GM21390 (cell line): ENCODE results near the gene ZDHHC14.

Experiments used
- ATAC-seq: cut with Tn5 transposase; IDR thresholded peaks from one replicate; pipeline ENCODE4 v1.9.1; 2021; ENCODE audit not compliant: unreplicated experiment

Gene ZDHHC14

GRCh38 chr6:157438611-157439111 lies 57.7 kb downstream of the ZDHHC14 start:
- no peak for ATAC-seq

- no peak for ATAC-seq
These were observed 59.2 kb downstream of the ZDHHC14 start for GRCh38 chr6:157440171-157440570.

DNA sequence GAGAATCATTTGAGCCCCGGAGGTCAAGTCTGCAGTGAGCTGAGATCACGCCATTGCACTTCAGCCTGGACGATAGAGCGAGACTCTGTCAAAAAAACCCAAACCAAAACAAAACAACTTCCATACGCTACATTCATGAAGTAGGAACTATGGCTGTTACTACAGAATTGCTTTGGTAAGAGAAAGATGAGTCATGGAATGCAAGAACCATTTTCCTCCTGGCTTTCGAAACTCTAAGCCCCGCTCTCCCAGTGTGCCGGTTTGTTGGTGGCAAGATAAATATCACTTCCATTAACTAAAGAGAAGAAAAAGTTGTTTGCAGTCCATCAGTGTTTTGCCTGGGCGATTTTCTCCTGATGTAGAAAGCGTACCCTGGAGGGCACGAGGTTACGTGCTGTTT lies 61.3 kb downstream of the ZDHHC14 start:
- ATAC-seq: no peak

DNA sequence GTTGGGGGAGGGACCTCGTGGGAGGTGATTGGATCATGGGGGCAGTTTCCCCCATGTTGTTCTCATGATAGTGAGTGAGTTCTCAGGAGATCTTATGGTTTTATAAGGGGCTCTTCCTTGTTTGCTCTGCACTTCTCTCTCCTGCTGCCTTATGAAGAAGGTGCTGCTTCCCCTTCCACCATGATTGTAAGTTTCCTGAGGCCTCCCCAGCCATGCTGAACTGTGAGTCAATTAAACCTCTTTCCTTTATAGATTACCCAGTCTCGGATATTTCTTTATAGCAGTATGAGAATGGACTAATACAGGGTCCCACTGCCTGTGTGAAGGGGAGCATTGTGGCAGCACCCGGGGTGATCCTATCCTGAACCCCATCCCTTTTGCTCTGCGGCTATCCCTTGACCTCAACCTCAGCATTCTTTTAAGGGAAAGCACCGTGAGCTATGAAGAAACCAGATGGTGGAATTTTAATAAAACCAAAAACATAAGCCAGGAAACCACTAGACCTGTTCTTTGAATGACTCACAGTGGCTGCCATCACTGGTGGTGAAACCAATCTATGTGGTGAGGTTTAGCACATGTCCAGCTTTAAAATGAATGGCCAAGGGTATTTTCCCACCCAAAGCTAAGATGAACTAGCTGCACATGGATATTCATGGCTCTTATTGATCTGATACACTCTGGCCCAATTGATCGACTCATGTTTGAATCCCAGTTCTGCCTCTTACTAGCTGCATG lies 62.2 kb downstream of the ZDHHC14 start:
- peak; percentile 88 for ATAC-seq

DNA sequence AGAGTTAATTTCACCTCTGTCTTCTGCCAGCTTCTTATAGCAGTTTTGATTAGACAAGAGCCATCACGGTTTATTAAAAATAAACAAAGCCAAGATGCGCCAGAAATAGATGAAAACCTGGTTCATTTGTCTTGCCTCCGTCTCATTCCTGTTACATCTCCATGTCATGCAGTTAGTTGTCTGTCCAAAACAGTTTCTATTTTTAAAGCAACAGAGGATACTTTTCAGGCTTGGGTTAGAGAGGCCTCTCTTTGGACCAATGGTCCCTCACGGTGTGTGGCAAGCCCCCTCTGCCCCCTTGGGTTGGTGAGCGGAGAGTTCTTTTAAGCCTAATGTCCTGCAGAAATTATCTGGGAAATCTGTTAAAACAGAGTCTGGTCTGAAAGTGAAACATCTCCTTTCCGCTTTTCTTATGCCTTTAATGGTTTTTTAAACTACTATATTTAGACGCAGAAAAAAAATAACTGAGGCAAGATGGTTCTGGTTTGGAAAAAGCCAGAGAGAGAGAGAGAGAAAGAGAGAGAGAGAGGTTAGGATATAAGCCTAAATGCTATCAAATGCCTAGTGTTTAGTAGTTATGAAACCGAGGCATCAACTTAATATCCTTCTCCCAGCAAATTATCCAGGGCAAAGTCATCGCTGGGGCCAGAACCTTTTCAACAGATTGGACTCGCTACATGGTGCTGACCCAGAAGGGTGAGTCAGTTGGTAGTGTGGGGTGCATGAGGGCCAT lies 64.5 kb downstream of the ZDHHC14 start:
- no peak for ATAC-seq

GRCh38 chr6:157447735-157448134 lies 66.7 kb downstream of the ZDHHC14 start:
- ATAC-seq: no peak

DNA sequence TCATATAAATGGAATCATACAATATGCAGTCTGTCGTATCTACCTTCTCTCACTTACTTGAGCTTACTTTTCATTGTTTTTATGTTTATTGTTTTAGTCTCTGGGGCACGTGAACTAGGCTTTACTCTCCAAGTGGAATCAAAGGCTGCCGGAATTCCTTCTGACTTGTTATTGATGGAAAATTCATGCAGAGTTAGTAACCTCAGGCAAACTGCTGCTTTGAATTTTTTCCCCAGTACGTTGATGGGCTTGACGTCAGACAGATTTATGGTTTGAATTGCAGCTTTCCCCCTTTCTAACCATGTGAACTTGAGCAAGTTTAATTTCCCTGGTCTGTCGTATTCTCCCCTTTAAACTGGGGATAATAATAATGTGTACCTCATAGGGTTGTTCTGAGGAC lies 68.6 kb downstream of the ZDHHC14 start:
- ATAC-seq: no peak

GRCh38 chr6:157450931-157451742 lies 70.1 kb downstream of the ZDHHC14 start:
- ATAC-seq: no peak

- no peak for ATAC-seq
These were observed 71.1 kb downstream of the ZDHHC14 start for GRCh38 chr6:157452096-157452495.

- no peak for ATAC-seq
These were observed 72.1 kb downstream of the ZDHHC14 start for GRCh38 chr6:157453131-157453530.

- no peak for ATAC-seq
These were observed 73.0 kb downstream of the ZDHHC14 start for GRCh38 chr6:157453978-157454377.

DNA sequence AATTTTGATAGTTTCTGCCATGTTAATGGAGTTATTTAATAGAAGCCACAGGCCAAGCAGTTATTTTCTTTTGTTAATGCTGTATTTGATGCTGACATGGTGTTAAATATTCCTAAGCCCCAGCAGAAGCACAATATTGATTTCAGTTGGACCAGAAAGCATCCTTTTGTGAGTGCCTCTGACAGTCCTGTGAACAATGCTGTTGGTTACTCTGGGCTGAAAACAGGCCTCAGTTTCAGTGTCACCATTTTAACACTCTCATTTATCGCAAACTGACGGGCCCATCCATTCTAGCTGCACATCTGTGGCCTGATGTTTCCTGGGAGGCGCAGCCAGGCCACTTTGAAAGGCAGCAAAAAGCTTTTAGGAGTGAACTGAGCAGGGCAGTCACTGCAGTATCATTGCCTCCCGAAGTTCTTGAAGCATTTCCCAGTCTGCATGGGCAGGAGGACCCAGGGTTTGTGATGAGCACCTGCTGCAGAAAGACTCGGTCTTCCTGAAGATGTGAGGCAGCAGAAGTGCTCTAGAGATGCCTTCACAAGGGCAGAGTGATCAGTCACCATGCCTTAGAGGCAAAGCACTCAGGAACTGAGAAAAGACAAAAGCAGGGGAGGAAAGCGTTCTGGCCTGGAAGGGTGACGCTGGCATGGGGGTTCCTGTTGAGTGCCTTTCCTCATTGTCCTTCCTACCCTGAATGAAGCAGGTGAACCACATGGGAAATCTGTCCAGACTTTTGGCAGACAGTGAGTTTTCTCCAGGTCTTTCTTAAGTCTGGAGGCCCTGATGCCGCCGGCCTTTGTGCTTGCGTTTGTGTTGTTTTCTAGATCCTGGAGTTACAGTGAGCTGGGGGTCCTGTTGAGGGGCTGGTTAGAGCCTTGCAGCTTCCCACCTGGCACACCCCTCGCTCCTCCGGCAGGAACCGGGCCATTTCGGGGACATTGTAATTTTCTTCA lies 74.0 kb downstream of the ZDHHC14 start:
- ATAC-seq: no peak

DNA sequence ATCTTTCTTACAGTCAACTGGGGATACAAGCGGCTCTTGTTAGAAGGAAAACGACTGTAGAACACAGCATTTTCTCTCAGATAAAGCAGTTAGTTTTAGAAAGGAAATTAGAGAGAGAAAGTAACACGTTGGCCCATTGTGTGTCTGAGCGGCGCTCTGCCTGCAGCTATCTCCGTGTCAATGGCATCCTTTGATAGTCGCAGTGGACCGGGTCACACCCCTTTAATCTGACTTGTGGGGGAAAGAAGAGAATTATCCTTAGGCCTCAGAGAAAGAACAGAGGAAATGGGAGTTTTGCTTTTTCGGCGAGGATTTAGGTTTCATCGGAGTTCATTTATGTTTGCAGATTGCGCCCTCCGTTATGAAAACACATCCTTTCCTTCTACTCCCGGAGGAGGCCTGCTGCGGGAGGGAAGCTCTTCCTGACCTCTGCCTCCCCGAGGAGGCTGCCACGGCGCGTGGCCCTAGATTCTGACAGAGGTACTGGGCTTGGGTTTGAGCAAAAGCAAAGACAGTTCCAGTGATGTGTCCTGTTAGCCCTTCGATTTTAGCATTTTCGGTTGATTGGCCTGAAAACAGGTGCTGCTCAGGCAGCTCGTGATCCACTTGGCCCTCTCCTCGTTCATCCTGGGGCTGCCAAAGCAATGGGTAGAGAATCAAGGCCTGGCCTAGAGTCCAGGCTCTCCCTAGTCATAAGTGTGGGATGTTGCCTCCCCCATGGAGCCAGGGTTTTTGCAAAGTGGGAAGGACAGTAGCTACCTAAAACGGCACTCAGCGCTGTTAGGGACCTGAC lies 74.9 kb downstream of the ZDHHC14 start:
- ATAC-seq: no peak

DNA sequence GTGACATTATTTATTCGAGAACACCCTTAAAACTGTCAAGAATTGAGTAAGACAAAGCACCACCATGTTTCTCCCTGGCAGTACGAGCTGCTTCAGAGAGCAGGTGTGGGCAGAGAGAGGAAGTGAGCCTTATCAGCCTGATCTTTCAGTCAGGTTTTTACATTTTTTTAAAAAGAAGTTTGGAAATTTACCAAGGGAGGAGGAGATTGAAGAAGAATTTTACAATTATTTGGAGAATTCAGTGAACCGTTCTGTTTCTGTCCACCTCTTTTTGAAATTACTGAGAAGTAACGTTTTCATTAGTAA lies 75.5 kb downstream of the ZDHHC14 start:
- peak; percentile 48 for ATAC-seq

- ATAC-seq: no peak
These were observed 76.8 kb downstream of the ZDHHC14 start for GRCh38 chr6:157457787-157458186.

DNA sequence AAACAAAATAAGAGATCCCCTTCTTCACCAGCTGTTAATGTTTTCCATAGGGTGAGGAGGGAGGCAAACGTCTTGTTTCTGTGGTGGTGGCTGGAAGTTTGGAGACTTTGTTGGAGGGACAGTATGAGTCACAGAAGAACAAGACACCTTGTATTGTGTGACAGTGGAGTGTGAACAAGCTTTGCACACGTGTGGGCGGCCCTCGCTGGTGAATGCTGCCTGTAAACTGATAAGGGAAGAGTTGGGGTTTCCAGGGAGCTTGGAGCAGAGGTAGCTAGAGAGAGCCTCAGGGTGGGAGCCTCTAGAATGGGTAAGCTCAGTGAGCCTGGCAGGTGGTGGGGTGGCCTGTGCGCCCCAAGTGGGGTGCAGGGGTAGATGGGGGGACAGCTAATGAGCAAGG lies 78.3 kb downstream of the ZDHHC14 start:
- no peak for ATAC-seq

DNA sequence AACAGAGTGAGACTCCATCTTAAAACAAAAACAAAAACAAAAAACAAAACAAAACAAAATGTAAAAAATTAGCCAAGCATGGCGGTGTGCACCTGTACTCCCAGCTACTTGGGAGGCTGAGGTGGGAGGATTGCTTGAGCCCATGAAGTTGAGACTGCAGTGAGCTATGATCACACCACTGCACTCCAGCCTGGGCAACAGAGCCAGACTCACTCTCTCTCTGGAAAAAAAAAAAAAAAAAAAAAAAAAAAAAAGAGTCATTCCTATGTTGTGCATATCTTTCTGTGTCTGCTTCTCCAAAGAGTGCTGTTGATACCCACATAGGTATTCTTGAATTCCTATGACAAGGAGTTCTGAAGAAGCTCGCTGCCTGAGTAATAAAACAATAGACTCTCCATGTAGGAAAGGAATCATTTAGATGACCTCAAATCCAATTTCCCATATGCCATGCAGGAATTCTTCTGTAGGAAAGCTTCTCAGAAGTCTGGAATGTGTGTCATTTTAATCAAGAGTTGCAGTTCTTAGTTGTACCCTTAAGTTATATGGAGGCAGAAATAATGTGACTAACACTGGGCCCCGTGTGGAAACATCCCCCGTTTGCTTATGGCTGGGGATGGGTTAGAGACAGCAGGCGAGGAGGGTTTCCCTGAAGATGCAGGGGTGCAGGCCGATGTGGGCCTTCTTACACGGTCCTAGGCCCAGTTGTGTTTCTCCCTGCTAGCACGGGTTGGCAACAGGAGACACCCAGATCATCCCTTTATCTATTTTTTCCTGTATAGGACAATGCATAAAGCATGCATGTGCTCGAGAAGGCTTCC lies 79.4 kb downstream of the ZDHHC14 start:
- peak; percentile 6 for ATAC-seq

GRCh38 chr6:157461000-157461915 lies 80.3 kb downstream of the ZDHHC14 start:
- peak; percentile 51 for ATAC-seq
